ENCODE measurements around the gene TMEM170A. TPM values are rescaled to one million over a fixed set of nuclear protein-coding genes. Genes with fewer than 3 reads are reported as not detected.

TMEM170A gene
- polyA plus RNA-seq, 1 donor (not counting 4 experiments of a cell fraction or from before 2014, with no cell fraction given) = 22.1 TPM

- no peak for FAIRE-seq
- TF ChIP-seq EZH2 (IDR thresholded peaks at IDR 0.05; ENCODE audit: low read length) (no peak), CTCF (optimal IDR thresholded peaks at IDR 0.05 in 1 of 3, IDR thresholded peaks at IDR 0.05 in 1 of 3, conservative IDR thresholded peaks at IDR 0.05 in 1 of 3; ENCODE audit: extremely low read depth in 1 of 3, insufficient read depth in 2 of 3, low read length in 3 of 3) (no peak)
- H4K20me1 ChIP-seq (ENCODE audit: control insufficient read depth, extremely low read depth, insufficient read depth, low read length) = no peaks in the 10 kb centered on the region
- H3K4me2 ChIP-seq (ENCODE audit: control insufficient read depth, extremely low read depth, insufficient read depth, low read depth, low read length) = no peak overlapping the region
- no peaks in the 10 kb centered on the region for H3K27me3 ChIP-seq (ENCODE audit: control insufficient read depth, extremely low read depth, insufficient read depth, low read length)
- DNase-seq (ENCODE audit: low read depth, low spot score) = no peak
- no peak overlapping the region for H3K27ac ChIP-seq (ENCODE audit: control insufficient read depth, insufficient read depth, low read length)
- no peaks in the 10 kb centered on the region for H3K36me3 ChIP-seq (ENCODE audit: control insufficient read depth in 2 of 2, extremely low read depth in 1 of 2, insufficient read depth in 2 of 2, low read length in 2 of 2)
- H3K4me1 ChIP-seq (ENCODE audit: control insufficient read depth, extremely low read depth, insufficient read depth, low read length) = peaks cover 54% of the 10 kb centered on the region
- H3K9me3 ChIP-seq (ENCODE audit: control insufficient read depth, low read depth, low read length) = no peaks in the 10 kb centered on the region
- no peaks in the 10 kb centered on the region for H3K79me2 ChIP-seq (ENCODE audit: control insufficient read depth, insufficient read depth, low read length)
- dilution Hi-C loops (cut with MboI; ENCODE audit: extremely low pct_ligation_motif_present, low sequenced_read_pairs) = no loop called here
- H3K9me1 ChIP-seq (ENCODE audit: control insufficient read depth, extremely low read depth, insufficient read depth, low read length) = no peaks in the 10 kb centered on the region
- H3K9ac ChIP-seq (ENCODE audit: control insufficient read depth, extremely low read depth, insufficient read depth, low read length) = no peak overlapping the region
- no peak overlapping the region for H3K4me3 ChIP-seq (ENCODE audit: control insufficient read depth in 2 of 3, extremely low read depth in 1 of 3, insufficient read depth in 2 of 3, low read depth in 1 of 3, low read length in 3 of 3)
- no peak overlapping the region for H2AFZ ChIP-seq (ENCODE audit: control insufficient read depth, low read length)
Measured at GRCh38 chr16:75481475-75481874, 17.0 kb upstream of the TMEM170A start.

- no peaks in the 10 kb centered on the region for H3K36me3 ChIP-seq (ENCODE audit: control insufficient read depth in 2 of 2, extremely low read depth in 1 of 2, insufficient read depth in 2 of 2, low read length in 2 of 2)
- no peak overlapping the region for H3K4me3 ChIP-seq (ENCODE audit: control insufficient read depth in 2 of 3, extremely low read depth in 1 of 3, insufficient read depth in 2 of 3, low read depth in 1 of 3, low read length in 3 of 3)
- DNase-seq (ENCODE audit: low read depth, low spot score) = no peak
- H3K27ac ChIP-seq (ENCODE audit: control insufficient read depth, insufficient read depth, low read length) = no peak overlapping the region
- H4K20me1 ChIP-seq (ENCODE audit: control insufficient read depth, extremely low read depth, insufficient read depth, low read length) = no peaks in the 10 kb centered on the region
- TF ChIP-seq EZH2 (IDR thresholded peaks at IDR 0.05; ENCODE audit: low read length) (no peak), CTCF (optimal IDR thresholded peaks at IDR 0.05 in 1 of 3, IDR thresholded peaks at IDR 0.05 in 1 of 3, conservative IDR thresholded peaks at IDR 0.05 in 1 of 3; ENCODE audit: extremely low read depth in 1 of 3, insufficient read depth in 2 of 3, low read length in 3 of 3) (no peak)
- no peak overlapping the region for H3K4me2 ChIP-seq (ENCODE audit: control insufficient read depth, extremely low read depth, insufficient read depth, low read depth, low read length)
- no peaks in the 10 kb centered on the region for H3K79me2 ChIP-seq (ENCODE audit: control insufficient read depth, insufficient read depth, low read length)
- no peak overlapping the region for H2AFZ ChIP-seq (ENCODE audit: control insufficient read depth, low read length)
- no peaks in the 10 kb centered on the region for H3K9me1 ChIP-seq (ENCODE audit: control insufficient read depth, extremely low read depth, insufficient read depth, low read length)
- H3K9me3 ChIP-seq (ENCODE audit: control insufficient read depth, low read depth, low read length) = no peaks in the 10 kb centered on the region
- H3K9ac ChIP-seq (ENCODE audit: control insufficient read depth, extremely low read depth, insufficient read depth, low read length) = no peak overlapping the region
- FAIRE-seq = no peak
- dilution Hi-C loops (cut with MboI; ENCODE audit: extremely low pct_ligation_motif_present, low sequenced_read_pairs) = no loop called here
- H3K4me1 ChIP-seq (ENCODE audit: control insufficient read depth, extremely low read depth, insufficient read depth, low read length) = peaks cover 35% of the 10 kb centered on the region
- no peaks in the 10 kb centered on the region for H3K27me3 ChIP-seq (ENCODE audit: control insufficient read depth, extremely low read depth, insufficient read depth, low read length)
Measured at GRCh38 chr16:75479421-75479990, 15.0 kb upstream of the TMEM170A start.

All from keratinocyte (primary cell).